SU-DHL-6 (cell line): ENCODE measurements around the gene MAPKBP1.

ENCODE experiments used
- H2AFZ ChIP-seq: fragments of 200-600 bp; sonication (generic); 2 replicates; pipeline ENCODE4 v1.6.1; 2014; ENCODE audit warnings: low read depth, mild to moderate bottlenecking, moderate library complexity, mixed read lengths, antibody characterized with exemption, low read length; ENCODE audit not compliant: severe bottlenecking
- H3F3A ChIP-seq: fragments of 200-600 bp; shearing (Covaris generic); 2 replicates; pipeline ENCODE4 v1.6.0; 2016; ENCODE audit warnings: antibody characterized with exemption, mild to moderate bottlenecking; ENCODE audit not compliant: insufficient read depth
- H3K27ac ChIP-seq: fragments of 200-600 bp; sonication (generic); 2 replicates; pipeline ENCODE4 v1.5.1; 2016; ENCODE audit warnings: low read depth, mild to moderate bottlenecking, low read length, moderate library complexity, mixed read lengths
- H3K27me3 ChIP-seq: fragments of 200-600 bp; sonication (generic), shearing (Covaris generic); 2 replicates; pipeline ENCODE4 v1.6.0; 2014; ENCODE audit warnings: mild to moderate bottlenecking, low read length
- H3K36me3 ChIP-seq: fragments of 200-600 bp; sonication (generic); 2 replicates; pipeline ENCODE4 v1.6.1; 2014; ENCODE audit warnings: mild to moderate bottlenecking, low read length, mixed read lengths
- H3K4me2 ChIP-seq: fragments of 300-600, 200-600 bp; shearing (Covaris generic), sonication (generic); 2 replicates; pipeline ENCODE4 v1.6.0; 2014; ENCODE audit warnings: low read length, low read depth, mild to moderate bottlenecking; ENCODE audit not compliant: poor library complexity, severe bottlenecking
- H3K4me3 ChIP-seq: fragments of 200-600 bp; sonication (generic); 2 replicates; pipeline ENCODE4 v1.5.1; 2014; ENCODE audit warnings: antibody characterized with exemption, low read length, mild to moderate bottlenecking, mixed read lengths; ENCODE audit not compliant: insufficient read depth, poor library complexity, severe bottlenecking
- H3K79me2 ChIP-seq: fragments of 200-600 bp; sonication (generic); 2 replicates; pipeline ENCODE4 v1.6.1; 2014; ENCODE audit warnings: mild to moderate bottlenecking, low read length, moderate library complexity; ENCODE audit not compliant: insufficient read depth
- H3K9ac ChIP-seq: fragments of 200-600 bp; sonication (generic); 2 replicates; pipeline ENCODE4 v1.7.0; 2014; ENCODE audit warnings: mild to moderate bottlenecking, low read length
- H3K9me2 ChIP-seq: fragments of 200-600 bp; sonication (generic); replicated peaks from 2 replicates; pipeline ENCODE4 v1.6.1; 2014; ENCODE audit warnings: low read length; ENCODE audit not compliant: insufficient read depth
- H3K9me3 ChIP-seq: fragments of 200-600 bp; sonication (generic); 2 replicates; pipeline ENCODE4 v1.6.1; 2014; ENCODE audit warnings: low read length, mixed read lengths; ENCODE audit not compliant: insufficient read depth
- H4K20me1 ChIP-seq: fragments of 200-600 bp; sonication (generic); 2 replicates; pipeline ENCODE4 v1.6.1; 2014; ENCODE audit warnings: low read depth, mild to moderate bottlenecking, antibody characterized with exemption, low read length, moderate library complexity, mixed read lengths
- EZH2phosphoT487 ChIP-seq: fragments of 200-600 bp; sonication (generic), shearing (Covaris generic); conservative IDR thresholded peaks from 2 replicates; pipeline ENCODE4 v1.6.1; 2018; ENCODE audit warnings: mild to moderate bottlenecking, antibody characterized with exemption, low read length, moderate library complexity, mixed read lengths
- TF ChIP-seq, protein P1 (sequence below): fragments of 200-600 bp; sonication (generic); IDR thresholded peaks from one replicate; pipeline ENCODE4 v1.5.1; 2017; ENCODE audit warnings: antibody characterized with exemption, mild to moderate bottlenecking, low read length, moderate library complexity; ENCODE audit not compliant: insufficient read depth, poor library complexity, severe bottlenecking

Gene MAPKBP1

DNA sequence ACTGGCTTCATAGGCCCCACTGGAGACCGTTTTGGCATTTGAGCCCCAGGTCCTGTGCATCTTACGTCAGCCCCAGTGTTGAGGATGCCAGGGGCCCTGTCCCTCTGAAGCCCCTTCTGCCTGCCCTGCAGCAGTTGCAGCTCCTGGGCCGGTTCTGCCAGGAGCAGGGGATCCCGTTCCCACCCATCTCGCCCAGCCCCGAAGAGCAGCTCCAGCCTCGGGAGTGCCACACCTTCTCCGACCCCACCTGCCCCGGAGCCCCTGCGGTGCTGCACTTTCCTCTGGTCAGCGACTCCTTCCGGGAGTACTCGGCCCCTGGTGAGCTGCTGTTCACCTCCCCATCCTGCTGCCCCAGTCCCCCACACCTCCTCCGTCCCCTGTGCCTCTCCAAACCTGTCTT lies 72.9 kb downstream of the MAPKBP1 start:
- no peak overlapping the region for H2AFZ ChIP-seq
- no peak overlapping the region for H3K27ac ChIP-seq
- H3K9me3 ChIP-seq, result no peaks in the 10 kb centered on the region
- H3K4me3 ChIP-seq, result no peak overlapping the region
- H3K36me3 ChIP-seq, result no peaks in the 10 kb centered on the region
- TF ChIP-seq, protein P1, sequence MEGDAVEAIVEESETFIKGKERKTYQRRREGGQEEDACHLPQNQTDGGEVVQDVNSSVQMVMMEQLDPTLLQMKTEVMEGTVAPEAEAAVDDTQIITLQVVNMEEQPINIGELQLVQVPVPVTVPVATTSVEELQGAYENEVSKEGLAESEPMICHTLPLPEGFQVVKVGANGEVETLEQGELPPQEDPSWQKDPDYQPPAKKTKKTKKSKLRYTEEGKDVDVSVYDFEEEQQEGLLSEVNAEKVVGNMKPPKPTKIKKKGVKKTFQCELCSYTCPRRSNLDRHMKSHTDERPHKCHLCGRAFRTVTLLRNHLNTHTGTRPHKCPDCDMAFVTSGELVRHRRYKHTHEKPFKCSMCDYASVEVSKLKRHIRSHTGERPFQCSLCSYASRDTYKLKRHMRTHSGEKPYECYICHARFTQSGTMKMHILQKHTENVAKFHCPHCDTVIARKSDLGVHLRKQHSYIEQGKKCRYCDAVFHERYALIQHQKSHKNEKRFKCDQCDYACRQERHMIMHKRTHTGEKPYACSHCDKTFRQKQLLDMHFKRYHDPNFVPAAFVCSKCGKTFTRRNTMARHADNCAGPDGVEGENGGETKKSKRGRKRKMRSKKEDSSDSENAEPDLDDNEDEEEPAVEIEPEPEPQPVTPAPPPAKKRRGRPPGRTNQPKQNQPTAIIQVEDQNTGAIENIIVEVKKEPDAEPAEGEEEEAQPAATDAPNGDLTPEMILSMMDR, result no peak
- no peak for TF ChIP-seq EZH2phosphoT487
- H3K27me3 ChIP-seq, result no peaks in the 10 kb centered on the region
- no peaks in the 10 kb centered on the region for H3F3A ChIP-seq
- H3K9me2 ChIP-seq, result no peaks in the 10 kb centered on the region
- no peak overlapping the region for H3K9ac ChIP-seq
- no peaks in the 10 kb centered on the region for H3K79me2 ChIP-seq
- no peaks in the 10 kb centered on the region for H4K20me1 ChIP-seq
- H3K4me2 ChIP-seq, result no peak overlapping the region

DNA sequence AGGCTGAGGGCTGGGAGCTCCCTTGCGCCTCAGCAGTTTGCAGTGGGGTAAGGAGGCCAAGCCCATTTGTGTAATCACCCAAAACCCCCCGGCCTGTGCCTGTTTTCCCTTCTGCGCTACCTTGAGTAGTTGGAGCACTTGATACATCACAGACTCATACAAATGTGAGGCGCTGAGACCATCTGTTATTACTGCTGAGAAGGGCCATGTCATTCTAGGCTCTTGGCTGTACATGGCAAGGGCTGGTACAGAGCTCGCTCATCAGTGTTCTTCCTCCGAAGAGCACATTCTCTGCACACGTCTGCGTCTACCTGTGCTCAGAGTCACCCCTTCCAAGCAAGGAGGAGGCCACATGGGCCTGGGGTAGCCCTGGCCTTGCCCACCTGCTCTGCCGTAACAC lies 73.7 kb downstream of the MAPKBP1 start:
- Histone ChIP-seq H3K9me3 (no peaks in the 10 kb centered on the region), H4K20me1 (no peaks in the 10 kb centered on the region), H3K27ac (no peak overlapping the region), H3K4me2 (no peak overlapping the region), H3K4me3 (no peak overlapping the region), H3K9ac (no peak overlapping the region), H2AFZ (no peak overlapping the region), H3K36me3 (no peaks in the 10 kb centered on the region), H3K79me2 (no peaks in the 10 kb centered on the region), H3K9me2 (no peaks in the 10 kb centered on the region), H3K27me3 (no peaks in the 10 kb centered on the region), H3F3A (no peaks in the 10 kb centered on the region)
- no peak for TF ChIP-seq EZH2phosphoT487
- TF ChIP-seq, protein P1, result no peak

DNA sequence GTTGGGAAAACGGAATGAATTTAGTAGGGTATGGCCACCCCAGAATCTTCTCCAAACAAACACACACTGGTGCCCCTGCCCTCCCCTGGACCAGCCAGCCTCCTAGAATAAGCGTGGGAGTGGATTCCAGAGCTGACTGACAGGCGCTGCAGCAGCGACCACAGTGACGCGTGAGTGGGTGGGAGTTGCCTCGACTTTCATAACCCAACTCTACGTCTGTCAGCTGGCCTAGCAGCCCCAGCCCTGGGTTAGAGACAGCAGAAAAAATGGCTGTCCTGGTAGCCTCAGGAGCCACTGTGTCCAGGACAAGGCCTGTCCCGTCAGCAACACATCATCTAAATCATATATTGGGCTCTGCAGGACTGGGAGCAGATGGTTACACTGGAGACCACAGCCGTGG lies 74.3 kb downstream of the MAPKBP1 start:
- no peaks in the 10 kb centered on the region for H3F3A ChIP-seq
- no peaks in the 10 kb centered on the region for H4K20me1 ChIP-seq
- no peak overlapping the region for H3K4me3 ChIP-seq
- no peaks in the 10 kb centered on the region for H3K79me2 ChIP-seq
- H3K27ac ChIP-seq, result no peak overlapping the region
- TF ChIP-seq, protein P1, result no peak
- no peak for TF ChIP-seq EZH2phosphoT487
- H2AFZ ChIP-seq, result no peak overlapping the region
- H3K27me3 ChIP-seq, result no peaks in the 10 kb centered on the region
- H3K36me3 ChIP-seq, result no peaks in the 10 kb centered on the region
- no peak overlapping the region for H3K4me2 ChIP-seq
- no peaks in the 10 kb centered on the region for H3K9me2 ChIP-seq
- no peak overlapping the region for H3K9ac ChIP-seq
- H3K9me3 ChIP-seq, result no peaks in the 10 kb centered on the region

DNA sequence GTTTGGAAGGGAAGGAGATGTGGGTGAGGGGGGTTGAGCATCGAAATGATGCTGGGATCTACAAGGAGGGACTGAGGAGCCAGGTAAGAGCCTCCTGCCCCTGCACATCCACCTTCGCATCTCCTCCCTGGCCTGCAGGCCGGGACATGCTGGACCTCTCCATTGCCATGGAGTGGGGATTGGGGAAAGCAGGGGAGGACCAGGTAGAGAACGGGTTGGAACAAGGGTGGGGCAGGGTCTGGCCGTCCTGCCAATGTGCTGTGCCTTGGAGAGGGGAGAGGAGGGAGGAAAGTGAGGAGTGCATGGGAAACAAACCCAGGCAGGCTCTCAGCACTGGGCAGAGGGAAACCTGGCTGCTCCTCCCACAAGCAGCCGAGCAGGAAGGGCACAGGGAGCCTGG lies 74.9 kb downstream of the MAPKBP1 start:
- H3K9ac ChIP-seq, result no peak overlapping the region
- no peaks in the 10 kb centered on the region for H3K79me2 ChIP-seq
- H3K9me3 ChIP-seq, result no peaks in the 10 kb centered on the region
- no peaks in the 10 kb centered on the region for H3F3A ChIP-seq
- no peak overlapping the region for H3K27ac ChIP-seq
- no peaks in the 10 kb centered on the region for H3K27me3 ChIP-seq
- no peak overlapping the region for H3K4me2 ChIP-seq
- no peak overlapping the region for H2AFZ ChIP-seq
- H3K4me3 ChIP-seq, result no peak overlapping the region
- H3K9me2 ChIP-seq, result no peaks in the 10 kb centered on the region
- H3K36me3 ChIP-seq, result no peaks in the 10 kb centered on the region
- no peaks in the 10 kb centered on the region for H4K20me1 ChIP-seq
- TF ChIP-seq EZH2phosphoT487, result no peak
- TF ChIP-seq, protein P1, result no peak
